PFSK-1 (cell line): ENCODE measurements around the gene TBC1D7.

Source experiments
- FOXP2 ChIP-seq: optimal IDR thresholded peaks from 2 replicates; pipeline ENCODE3; 2011; ENCODE audit warnings: borderline replicate concordance, control low read depth, inconsistent platforms; ENCODE audit not compliant: insufficient read depth; ENCODE audit errors: extremely low read length, extremely low read depth
- POLR2AphosphoS5 ChIP-seq: IDR thresholded peaks from 2 replicates; pipeline ENCODE4 v1.6.1; 2012; ENCODE audit warnings: low read depth, mild to moderate bottlenecking, control low read depth, low read length, moderate library complexity
- SIN3A ChIP-seq: IDR thresholded peaks from 2 replicates; pipeline ENCODE4 v1.6.1; 2012; ENCODE audit warnings: mild to moderate bottlenecking, low read length, moderate library complexity, borderline replicate concordance; ENCODE audit not compliant: insufficient read depth
- TAF1 ChIP-seq: IDR thresholded peaks from 2 replicates; pipeline ENCODE4 v1.6.1; 2012; ENCODE audit warnings: low read length, control low read depth, borderline replicate concordance; ENCODE audit not compliant: insufficient read depth
- TF ChIP-seq, protein P1 (sequence below), 2 experiments: IDR thresholded peaks; 2 replicates each; pipeline versions ENCODE4 v1.6.1 to v1.8.0; 2011 to 2012; ENCODE audit warnings: low read depth in 2 of 2, low read length in 2 of 2, control low read depth in 1 of 2, inconsistent platforms in 1 of 2, mild to moderate bottlenecking in 1 of 2, moderate library complexity in 1 of 2; ENCODE audit not compliant: insufficient read depth in 1 of 2

Gene TBC1D7

DNA sequence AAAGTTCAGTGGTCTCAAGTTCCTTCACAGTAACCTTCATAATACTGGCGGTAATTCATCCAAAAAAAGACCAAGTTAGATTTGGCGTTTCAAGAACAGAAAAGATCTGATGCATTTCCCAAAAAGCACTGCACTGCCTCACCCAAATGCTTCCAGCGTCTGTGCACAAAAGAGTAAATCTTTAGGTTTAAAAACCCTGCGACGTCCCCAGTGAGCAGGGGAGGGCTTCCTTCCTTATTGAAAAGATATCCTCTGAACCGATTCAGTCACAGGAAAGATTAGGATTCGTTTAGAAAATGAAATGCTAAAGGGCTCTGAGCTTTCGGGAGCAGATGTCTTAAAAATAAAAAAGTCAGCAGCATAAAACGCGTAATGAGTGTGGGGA lies 654 bp downstream of the TBC1D7 start:
- no peak for TF ChIP-seq FOXP2
- TF ChIP-seq POLR2AphosphoS5: no peak
- no peak for TF ChIP-seq SIN3A
- no peak for TF ChIP-seq TAF1
- TF ChIP-seq, protein P1, sequence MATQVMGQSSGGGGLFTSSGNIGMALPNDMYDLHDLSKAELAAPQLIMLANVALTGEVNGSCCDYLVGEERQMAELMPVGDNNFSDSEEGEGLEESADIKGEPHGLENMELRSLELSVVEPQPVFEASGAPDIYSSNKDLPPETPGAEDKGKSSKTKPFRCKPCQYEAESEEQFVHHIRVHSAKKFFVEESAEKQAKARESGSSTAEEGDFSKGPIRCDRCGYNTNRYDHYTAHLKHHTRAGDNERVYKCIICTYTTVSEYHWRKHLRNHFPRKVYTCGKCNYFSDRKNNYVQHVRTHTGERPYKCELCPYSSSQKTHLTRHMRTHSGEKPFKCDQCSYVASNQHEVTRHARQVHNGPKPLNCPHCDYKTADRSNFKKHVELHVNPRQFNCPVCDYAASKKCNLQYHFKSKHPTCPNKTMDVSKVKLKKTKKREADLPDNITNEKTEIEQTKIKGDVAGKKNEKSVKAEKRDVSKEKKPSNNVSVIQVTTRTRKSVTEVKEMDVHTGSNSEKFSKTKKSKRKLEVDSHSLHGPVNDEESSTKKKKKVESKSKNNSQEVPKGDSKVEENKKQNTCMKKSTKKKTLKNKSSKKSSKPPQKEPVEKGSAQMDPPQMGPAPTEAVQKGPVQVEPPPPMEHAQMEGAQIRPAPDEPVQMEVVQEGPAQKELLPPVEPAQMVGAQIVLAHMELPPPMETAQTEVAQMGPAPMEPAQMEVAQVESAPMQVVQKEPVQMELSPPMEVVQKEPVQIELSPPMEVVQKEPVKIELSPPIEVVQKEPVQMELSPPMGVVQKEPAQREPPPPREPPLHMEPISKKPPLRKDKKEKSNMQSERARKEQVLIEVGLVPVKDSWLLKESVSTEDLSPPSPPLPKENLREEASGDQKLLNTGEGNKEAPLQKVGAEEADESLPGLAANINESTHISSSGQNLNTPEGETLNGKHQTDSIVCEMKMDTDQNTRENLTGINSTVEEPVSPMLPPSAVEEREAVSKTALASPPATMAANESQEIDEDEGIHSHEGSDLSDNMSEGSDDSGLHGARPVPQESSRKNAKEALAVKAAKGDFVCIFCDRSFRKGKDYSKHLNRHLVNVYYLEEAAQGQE (IDR thresholded peaks at IDR 0.05; ENCODE audit: insufficient read depth in 1 of 2, low read depth in 2 of 2, low read length in 2 of 2): no peak

DNA sequence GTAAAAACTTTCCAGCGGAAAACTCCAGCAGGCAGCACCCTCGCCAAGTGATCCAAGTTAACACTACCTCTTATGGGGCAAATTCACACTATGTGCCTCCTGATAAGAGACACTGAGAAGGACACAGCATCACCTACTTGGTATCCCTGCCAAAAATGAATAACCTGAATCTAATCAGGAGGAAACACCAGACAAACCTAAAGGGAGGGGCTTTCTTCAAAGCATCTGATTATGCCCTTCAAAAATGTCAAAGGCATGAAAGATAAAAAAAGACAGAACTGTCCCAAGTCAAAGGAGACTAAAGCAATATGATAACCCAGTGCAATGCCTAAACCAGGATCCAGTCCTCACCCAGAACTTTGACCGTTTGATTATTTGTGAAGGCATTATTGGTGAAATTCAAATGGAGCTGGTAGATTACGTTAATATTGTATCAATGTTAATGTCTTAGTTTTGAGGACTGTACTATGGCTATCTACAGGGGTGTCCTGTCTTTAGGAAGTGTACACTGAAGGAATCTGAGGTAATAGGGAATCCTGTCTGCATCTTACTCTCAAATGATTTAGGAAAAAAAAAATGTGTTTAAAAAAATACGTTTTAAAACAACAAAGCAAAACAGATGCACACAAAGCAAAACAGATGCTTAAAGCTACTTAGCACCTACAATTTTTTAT lies 8.3 kb downstream of the TBC1D7 start:
- TF ChIP-seq TAF1 (no peak), POLR2AphosphoS5 (no peak), FOXP2 (no peak)

DNA sequence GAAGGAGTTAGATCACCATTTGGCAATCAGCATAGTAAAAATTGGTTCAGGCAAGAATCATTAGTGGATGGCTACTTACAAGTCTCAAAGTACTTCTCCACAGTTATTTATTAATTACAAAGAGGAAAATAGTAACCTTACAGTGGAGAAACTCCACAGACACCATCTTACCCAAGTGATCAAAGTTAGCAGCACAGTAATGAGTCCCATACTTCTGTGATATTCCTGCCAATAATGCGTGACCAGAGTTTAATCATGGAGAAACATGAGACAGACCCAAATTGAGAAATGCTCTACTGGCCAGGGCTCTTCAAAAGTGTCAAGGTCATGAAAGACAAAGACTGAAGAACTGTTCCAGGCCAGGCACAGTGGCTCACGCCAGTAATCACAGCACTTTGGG lies 9.5 kb downstream of the TBC1D7 start:
- no peak for TF ChIP-seq SIN3A
- TF ChIP-seq, protein P1 (IDR thresholded peaks at IDR 0.05; ENCODE audit: insufficient read depth in 1 of 2, low read depth in 2 of 2, low read length in 2 of 2): no peak
- TF ChIP-seq TAF1: no peak

DNA sequence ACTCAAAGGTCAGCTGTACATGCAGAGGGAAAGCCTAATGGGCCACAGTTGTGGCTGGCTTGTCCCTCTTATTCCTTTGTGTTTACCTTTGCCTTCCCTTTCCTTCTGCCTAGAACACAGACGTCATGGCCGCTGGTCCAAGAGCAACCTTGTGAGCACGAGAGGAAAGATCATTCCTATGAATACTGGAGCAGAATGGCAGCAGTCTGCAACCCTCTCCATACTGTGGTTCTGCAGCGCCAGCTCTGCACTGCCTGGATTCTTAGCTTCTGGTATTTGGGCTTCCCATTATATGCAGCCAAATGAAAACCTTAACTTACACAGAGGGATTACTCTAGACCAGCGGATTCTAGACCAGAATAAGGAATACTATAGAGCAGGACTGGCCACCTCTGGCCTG lies 12.4 kb downstream of the TBC1D7 start:
- TF ChIP-seq TAF1: no peak

DNA sequence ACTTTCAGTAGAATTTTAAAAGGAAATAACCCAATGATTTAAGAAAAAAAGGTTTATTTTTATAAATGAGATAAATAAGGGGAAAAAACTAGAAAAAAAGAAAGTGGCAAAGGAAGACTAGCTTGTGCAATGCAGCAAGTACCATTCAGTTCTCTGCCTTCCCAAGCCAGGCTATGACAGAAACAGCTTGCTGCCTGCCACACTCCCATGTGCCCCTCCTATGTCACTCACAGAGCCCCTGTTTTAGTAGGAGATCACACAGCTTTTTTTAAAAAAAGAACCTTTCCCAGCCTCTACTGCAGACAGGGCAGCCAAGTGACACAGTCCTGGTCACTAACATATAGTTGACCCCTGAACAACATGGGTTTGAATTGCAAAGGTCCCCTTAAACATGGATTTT lies 13.5 kb downstream of the TBC1D7 start:
- TF ChIP-seq, protein P1 (IDR thresholded peaks at IDR 0.05; ENCODE audit: insufficient read depth in 1 of 2, low read depth in 2 of 2, low read length in 2 of 2): no peak
- TF ChIP-seq FOXP2: no peak
- TF ChIP-seq SIN3A: no peak
- no peak for TF ChIP-seq TAF1
- no peak for TF ChIP-seq POLR2AphosphoS5

DNA sequence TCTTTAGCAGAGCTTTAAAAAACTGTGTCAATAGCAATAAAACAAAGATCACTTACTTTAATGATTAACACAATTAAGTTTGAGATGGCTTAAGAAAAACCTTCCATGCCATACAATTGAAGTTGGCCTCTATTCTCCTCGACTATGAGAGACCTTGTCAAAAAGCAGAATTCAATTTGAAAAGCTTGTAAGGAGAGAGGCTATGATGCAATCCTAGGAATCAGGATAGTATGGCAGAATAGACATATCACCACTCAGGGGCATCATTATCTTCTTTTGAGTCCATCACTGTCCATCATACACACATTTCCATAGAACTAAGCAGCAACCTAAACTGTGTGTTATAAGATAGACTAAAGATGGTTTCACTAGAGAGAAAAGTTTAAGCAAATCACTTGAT lies 17.2 kb downstream of the TBC1D7 start:
- TF ChIP-seq SIN3A (no peak), FOXP2 (no peak), POLR2AphosphoS5 (no peak), TAF1 (no peak)
- TF ChIP-seq, protein P1 (IDR thresholded peaks at IDR 0.05; ENCODE audit: insufficient read depth in 1 of 2, low read depth in 2 of 2, low read length in 2 of 2): no peak
